ENCODE measurements around the gene OR10K2. TPM values are rescaled to one million over a fixed set of nuclear protein-coding genes. Genes with fewer than 3 reads are reported as not detected.

OR10K2 gene
- total RNA-seq, 4 donors from 2014 or later = not detected

DNA sequence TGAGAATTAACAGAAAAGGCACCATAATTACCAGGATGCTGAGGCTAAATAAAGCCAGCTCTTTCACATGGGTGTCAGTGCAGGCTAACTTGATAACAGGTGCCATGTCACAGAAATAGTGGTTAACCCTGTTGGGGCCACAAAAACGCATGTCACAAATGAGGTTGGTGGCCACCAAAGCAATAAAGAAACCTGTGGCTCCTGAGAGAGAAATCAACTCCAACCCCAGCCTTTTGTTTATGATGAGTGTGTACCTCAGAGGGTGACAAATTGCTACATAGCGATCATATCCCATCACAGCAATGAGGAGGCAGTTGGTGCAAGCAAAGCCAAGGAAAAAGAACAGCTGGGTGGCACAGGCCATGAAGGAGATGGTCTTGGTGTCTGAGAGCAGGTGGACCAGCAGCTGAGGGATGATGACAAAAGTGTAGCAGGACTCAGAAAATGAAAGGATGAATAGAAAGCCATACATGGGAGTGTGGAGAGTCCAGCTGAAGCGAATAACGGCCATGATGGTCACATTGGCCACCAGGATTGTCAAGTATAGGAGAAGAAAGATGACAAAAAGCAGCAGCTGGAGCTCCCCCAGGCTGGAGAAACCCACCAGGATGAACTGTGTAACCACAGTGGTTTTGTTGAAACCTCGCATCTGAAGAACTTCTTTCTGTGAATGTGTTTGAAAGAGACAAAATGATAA is 27.1 kb downstream of the OR10K2 start, which contains the start of gene OR10T2:
OR10T2 (minus strand) TSS at position 649 of the 697 bp plus-strand sequence; CDS start at position 649, 0 bp downstream.
- TF ChIP-seq, protein P1, sequence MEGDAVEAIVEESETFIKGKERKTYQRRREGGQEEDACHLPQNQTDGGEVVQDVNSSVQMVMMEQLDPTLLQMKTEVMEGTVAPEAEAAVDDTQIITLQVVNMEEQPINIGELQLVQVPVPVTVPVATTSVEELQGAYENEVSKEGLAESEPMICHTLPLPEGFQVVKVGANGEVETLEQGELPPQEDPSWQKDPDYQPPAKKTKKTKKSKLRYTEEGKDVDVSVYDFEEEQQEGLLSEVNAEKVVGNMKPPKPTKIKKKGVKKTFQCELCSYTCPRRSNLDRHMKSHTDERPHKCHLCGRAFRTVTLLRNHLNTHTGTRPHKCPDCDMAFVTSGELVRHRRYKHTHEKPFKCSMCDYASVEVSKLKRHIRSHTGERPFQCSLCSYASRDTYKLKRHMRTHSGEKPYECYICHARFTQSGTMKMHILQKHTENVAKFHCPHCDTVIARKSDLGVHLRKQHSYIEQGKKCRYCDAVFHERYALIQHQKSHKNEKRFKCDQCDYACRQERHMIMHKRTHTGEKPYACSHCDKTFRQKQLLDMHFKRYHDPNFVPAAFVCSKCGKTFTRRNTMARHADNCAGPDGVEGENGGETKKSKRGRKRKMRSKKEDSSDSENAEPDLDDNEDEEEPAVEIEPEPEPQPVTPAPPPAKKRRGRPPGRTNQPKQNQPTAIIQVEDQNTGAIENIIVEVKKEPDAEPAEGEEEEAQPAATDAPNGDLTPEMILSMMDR (IDR thresholded peaks at IDR 0.05; ENCODE audit: low read depth) = no peak

DNA sequence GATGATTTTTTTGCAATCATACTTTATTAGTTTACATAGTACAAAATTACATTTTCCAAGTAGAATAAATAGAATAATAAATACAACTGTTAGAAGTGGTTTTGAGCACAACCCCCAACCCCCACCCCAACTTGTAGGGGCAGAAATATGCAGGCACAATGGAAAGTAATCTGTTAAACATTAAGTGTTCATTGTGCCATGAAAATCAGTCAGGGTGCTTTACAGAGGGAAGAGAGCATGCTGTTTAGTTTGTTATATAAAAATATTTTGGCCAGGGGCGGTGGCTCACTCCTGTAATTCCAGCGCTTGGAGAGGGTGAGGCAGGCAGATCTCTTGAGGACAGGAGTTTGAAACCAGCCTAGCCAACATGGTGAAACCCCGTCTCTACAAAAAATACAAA is 29.4 kb downstream of the OR10K2 start:
- TF ChIP-seq, protein P1 (IDR thresholded peaks at IDR 0.05; ENCODE audit: low read depth) = no peak

DNA sequence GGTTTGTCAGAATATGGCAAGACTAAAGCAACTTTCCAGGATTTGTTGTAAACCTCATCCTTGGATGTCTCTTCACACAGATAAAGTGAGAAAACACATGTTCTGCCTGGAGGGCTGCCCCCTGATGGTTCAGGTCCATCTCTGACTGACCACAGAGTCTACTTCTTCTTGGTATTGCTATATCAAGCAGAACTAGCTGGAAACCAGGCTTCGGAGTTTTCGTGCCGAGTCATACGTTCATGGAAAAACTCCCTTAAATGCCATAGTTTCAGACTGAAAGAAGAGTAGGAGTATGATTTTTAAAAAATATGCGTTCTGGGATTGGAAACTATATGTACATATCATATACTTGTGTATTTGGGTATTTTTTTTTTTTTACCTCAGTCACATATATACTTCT is 32.6 kb downstream of the OR10K2 start:
- TF ChIP-seq, protein P1 (IDR thresholded peaks at IDR 0.05; ENCODE audit: low read depth) = no peak

DNA sequence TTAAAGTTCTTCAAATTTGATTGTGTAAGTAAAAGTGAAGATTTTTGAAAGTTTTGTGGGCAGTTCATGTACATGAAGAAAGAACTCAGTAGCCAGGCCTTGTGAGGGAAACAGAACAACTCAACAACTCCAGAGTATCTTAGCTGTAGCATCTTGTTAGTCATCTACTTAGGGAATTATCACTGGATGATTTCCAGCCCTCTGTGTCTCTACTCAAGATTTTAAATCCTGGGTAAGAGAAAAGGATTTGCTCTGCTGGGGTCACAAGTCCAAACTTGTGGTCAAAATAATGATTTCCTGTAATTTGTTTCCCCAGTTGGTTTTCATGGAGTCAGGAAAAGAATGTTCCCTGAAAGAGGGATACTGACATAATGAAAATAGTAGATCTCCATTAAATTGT is 34.9 kb downstream of the OR10K2 start:
- TF ChIP-seq, protein P1 (IDR thresholded peaks at IDR 0.05; ENCODE audit: low read depth) = no peak

DNA sequence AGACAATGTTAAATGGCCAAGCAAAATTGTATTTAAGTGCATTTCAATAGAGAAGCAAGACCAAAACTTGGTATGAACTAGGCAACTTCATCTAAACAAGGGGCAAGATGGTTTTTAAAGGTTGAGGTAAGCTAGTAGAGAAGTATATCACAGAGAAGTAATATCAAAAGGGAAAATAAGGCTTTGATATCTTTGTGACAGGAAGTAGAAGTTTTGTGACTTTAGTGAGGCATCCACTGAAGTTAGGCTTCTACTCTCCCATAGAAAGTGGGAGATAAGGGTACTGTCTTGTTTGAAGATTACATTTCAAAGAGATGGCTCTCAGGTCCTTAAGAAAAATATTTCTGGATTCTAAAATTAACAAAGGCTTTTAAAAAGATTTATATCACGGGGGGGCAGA is 35.7 kb downstream of the OR10K2 start:
- TF ChIP-seq, protein P1 (IDR thresholded peaks at IDR 0.05; ENCODE audit: low read depth) = no peak

DNA sequence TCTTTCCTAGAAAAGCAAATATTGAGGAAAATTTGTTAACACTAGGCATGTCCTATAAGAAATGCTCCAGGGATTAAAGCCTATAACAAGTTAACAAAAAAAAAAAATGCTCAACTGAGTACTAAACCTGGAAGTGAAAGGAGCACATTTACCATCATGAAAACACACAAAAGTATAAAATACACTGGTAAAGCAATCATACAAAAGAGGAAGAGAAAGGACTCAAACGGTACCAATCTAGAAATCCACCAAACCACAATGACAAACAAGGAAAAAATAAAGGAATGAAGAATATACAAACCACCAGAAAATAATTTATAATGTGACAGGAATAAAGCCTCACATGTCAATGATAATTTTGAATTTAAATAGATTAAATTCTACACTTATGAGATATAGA is 51.2 kb downstream of the OR10K2 start:
- TF ChIP-seq, protein P1 (IDR thresholded peaks at IDR 0.05; ENCODE audit: low read depth) = no peak

DNA sequence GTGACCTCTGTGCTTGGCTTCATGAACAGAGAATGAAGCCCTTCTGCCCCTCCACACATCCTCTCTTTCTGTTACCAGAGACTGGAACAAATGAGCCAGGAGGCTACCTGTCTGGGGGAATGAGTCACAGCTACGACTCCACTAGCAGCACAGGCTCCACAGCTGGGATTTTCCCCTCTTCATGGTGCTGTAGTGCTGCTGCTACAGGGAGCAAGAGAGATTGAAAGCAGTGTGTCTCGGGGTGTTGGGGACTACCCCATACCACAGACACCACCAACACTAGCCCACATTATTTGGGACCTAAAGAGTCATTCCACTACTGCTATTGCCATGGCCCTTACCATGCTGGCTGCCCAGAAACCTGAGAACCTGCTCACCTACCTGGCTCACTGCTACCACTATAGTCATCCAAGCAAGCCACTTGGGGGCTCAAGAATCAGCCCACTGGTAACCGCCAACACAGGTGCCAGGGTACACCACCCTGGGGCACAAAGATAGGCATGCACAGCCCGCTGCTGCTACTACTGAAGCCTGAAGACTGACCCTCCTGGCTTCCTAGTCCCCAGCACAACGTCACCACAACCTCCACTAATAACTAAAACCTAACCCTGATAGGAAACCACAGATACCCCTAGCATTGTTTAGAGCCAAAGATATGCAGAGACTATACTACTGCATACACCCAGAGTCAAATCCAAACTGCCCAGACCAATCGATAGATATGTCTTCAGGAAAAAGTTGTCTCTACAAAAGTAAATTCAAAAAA is 54.7 kb downstream of the OR10K2 start:
- TF ChIP-seq, protein P1 (IDR thresholded peaks at IDR 0.05; ENCODE audit: low read depth) = no peak
